Measurements from ENCODE around the gene ZNF646.
"Not testable (repeated sequence)": the region's sequence is repeated elsewhere in the genome, so short reads cannot be mapped to it uniquely, and the experiment has no call there.

The ZNF646 gene

DNA sequence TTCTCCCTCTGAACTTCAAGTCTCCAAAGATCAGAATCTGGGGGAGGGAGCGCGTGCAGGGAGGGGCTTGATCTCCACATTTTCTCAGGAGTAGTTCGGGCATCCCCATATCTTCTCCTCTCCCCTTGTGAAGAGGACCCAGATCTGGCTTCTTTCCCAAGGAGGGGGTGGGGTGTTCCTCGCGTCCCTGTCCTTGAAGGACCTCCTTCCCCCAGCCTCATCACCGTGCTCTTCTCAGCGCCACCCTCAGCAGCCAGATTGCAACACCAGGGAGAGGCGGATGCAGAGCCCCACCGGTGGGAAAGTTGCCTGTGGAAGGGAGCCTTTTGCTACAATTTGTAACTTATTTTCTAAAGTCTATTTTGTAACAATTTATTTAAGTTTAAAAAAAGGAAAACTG is 8.9 kb downstream of the ZNF646 start:
- DNase-seq (ENCODE audit: extremely low read depth in 1 of 2, low read depth in 1 of 2): no peak

DNA sequence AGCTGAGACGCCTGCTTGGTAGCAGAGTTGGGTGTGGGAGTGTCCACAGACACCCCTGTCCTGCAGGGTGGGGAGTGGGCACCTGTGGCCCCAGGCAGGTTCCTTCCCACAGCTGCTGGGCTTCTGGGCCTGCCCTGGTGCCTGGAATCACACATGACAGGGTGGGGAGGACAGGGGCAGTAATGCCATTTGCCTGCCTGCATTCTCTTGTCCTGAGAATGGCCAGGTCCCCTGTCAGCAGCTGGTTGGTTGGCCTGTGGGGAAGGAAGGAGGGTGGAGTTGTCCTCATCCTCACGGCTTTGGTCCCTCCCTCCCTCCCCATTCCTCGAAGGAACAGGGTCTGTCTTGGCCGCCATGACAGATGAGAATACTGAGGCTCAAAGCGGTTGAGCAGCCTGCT is 9.3 kb downstream of the ZNF646 start:
- no peak for DNase-seq (ENCODE audit: extremely low read depth in 1 of 2, low read depth in 1 of 2)

DNA sequence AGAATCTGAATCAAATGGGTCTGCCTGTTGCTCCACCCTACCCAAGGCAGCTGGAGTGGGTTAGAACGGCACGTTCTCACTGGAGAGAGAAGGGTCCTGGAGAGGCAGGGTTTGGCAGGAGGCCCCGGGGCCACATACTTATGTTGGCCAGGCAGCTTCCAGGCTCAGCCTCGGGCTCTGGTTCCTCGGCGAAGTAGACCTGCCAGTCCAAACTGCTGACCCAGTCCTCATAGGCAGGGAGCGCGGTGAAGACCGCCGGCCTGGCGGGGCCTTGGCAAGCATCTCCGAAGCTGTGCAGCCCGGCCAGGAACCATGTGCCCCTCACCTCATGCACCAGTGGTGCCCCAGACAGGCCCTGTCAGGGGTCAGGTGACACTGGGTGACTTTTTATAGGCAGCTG is 9.8 kb downstream of the ZNF646 start:
- no peak for DNase-seq (ENCODE audit: extremely low read depth in 1 of 2, low read depth in 1 of 2)

DNA sequence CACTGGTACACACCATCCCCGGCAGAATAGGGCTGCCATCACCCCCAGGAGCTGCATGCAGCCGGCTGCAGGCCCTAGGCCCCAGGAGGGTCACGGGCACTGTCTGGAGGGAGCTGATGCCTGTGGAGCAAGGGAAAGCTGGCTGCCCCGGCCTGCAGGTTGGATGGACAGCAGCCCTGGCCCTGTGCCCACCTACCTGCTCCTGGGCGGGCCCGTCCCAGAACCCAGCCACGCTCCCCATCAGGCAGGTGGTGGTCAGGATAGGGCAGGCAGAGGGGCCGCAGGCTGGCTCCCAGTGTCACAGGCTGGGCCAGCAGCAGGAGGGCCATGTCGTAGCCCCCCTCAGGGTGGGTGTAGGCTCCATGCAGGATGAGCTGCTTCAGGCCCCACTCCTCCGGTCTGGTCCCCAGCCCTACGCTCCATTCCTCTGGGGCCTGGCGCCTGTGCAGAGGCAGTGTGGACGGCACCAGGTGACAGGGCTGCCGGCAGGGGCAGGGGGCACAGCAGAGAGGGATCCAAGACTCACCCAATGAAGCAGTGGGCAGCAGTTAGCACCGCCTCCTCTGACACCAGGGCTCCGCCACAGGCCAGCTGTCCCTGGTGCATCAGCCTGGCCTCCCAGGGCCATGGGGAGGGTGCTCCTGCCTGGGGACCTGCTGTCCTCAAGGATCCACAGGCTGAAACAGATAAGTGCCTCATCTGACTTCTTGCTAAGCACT is 10.5 kb downstream of the ZNF646 start:
- DNase-seq (ENCODE audit: extremely low read depth in 1 of 2, low read depth in 1 of 2): no peak

DNA sequence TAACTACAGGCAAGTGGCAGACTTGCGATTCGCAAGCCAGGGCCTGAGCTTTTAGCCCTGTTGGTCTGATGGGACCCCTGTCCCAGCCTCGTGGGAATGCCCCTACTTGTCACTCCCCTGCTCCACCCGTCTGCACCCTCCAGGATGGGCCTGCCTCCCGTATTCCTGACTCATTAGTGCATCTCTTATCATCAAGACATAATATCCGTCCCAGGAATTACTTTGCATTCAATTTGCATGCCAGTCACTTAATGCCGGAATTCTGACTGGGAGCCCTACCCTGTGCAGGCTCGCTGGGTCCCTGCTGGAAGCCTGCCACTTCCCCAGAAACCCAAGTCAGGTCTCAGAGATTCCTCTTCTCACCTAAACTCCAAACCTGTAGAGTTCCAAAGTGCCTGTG is 11.2 kb downstream of the ZNF646 start:
- no peak for DNase-seq (ENCODE audit: extremely low read depth in 1 of 2, low read depth in 1 of 2)

DNA sequence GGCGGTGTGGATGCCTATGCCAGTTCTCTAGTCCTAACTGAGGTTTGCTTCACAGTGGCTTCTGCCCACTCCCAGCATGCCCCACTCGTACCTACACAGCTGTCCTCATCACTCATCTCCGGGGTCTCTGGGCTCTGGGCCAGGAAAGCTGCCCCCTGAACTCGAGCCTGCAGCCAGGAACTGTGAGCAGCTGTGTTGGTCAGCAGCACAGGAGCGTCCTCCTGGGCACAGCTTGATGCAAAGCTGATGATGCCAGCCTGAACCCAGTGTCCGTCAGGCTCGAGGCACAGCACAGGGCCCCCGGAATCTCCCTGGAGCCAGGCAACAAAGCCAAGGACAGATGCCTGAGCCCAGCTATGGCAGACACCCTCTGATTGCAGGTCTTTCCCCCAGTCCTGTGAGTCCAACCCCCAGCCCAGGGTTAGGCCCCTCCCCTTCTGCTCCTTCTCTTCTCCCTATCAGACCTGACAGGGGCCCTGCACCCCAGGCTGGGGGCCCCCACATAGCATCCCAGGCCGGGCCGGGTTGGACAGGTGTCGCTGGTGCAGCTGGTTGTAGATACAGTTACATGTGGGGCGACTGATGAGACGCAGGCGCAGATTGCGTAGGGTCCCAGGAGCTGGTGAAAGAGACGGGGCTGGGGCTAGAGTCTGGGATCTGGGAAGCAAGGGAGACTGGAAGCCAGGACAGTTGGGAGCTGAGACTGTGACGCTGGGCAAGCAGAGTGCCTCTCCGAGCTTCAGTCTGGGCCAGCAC is 11.8 kb downstream of the ZNF646 start:
- DNase-seq (ENCODE audit: extremely low read depth in 1 of 2, low read depth in 1 of 2): no peak

DNA sequence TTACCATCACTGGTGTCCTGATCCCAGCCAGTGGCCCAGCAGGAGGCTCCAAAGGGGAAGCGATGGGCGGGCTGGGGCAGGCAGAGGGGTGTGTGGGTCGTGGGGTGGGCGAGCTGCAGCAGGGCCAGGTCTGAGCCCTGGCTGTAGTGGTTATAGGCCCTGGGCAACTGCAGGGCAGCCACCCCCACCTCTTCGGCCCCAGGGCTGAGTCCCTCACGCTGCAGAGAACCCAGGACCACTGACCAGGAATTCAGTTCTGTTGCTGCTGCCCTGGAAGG is 12.3 kb downstream of the ZNF646 start:
- no peak for DNase-seq (ENCODE audit: extremely low read depth in 1 of 2, low read depth in 1 of 2)

DNA sequence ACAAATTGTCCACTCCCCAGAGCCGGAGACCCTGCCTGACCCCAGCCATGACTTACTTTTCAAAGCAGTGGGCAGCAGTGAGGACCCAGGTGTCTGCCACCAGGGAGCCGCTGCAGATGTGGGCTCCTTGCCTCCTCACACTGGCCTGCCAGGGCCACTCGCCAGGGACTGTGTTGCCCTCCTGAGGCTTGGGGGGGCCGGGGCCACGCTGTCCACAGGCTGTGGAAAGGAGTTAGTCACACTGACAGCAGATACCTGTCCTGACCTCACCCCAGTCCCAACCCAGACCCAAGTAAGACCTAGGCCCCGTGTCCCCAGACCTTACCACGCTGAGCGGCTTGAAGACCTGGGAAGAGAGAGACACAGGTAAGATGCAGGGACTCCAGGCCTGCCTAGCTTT is 13.3 kb downstream of the ZNF646 start:
- no peak for DNase-seq (ENCODE audit: extremely low read depth in 1 of 2, low read depth in 1 of 2)

DNA sequence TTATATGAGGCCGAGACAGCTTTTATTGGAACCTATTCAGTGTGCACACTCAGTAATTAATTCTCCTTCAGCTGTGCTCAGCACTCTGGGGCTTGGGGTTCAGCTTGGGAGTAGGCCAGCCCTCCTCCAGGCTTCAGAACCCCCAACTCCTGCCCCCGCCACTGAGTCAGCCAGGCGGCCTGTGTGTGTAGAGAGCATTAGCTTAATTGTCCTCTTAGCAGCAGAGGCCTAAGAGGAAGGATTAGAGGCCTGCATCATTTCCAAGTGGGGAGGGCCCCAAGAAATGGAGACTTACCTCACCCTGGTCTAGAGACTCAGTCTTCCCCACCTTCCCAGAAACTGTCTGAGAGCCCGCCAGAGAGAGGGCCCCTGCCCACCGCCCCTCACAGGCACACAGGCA is 13.7 kb downstream of the ZNF646 start:
- no peak for DNase-seq (ENCODE audit: extremely low read depth in 1 of 2, low read depth in 1 of 2)

DNA sequence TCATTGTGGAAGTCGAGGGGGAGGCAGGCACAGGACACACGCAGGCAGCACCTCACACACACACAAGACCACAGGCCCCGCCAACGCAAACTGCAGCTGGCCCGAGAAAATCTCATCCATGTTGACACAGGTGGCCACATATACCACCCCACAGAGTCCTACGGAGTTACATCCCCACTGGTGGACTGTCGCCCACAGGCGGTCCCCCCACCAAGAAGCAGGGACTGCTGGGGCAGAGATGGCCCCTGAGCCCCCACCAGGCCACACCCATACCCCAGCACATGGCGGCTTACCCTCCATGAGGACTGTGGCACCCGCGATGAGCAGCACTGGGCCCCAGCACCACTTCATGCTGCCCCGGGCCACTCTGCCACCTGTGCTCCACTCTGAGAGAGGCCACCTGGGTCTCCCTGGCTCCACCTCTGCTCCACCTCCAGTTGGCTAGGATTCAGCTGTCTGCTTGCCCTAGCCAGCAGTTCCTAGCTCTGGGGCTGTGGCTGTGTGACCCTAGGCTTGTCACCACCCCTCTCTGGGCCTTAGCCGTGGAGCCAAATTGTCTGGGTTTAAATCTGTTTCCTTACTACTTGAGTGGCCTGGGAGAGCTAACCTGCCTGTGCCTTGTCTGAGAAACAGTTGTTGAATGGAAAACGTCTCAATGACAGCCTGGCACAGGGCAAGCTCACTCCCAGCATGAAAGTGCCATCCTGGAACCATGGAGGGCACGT is 14.4 kb downstream of the ZNF646 start, which contains the start of gene PRSS53:
Gene PRSS53 (minus strand): TSS at position 485 of the 725 bp plus-strand sequence. CDS start 134 bp downstream, at position 351.
- no peak for DNase-seq (ENCODE audit: extremely low read depth in 1 of 2, low read depth in 1 of 2)

DNA sequence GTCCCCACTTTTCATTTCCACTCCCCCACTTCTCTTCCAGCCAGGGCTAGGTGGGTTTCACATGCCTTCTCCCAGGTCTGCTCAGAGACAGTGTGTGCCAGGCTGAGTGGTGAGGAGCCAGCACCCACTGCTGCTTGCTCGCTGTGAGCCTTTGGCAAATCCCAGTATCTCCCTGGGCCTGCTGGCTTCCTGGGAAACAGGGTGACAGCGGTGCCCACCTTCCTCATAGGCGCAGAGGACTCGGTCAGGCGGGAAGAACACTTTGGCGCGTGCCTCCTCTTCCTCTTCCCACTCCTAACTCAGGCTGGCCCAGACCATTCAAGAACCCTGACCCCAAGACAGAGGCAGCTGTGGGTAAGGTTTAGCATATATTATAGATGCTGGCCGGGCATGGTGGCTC is 15.0 kb downstream of the ZNF646 start:
- DNase-seq (ENCODE audit: extremely low read depth in 1 of 2, low read depth in 1 of 2): no peak

DNA sequence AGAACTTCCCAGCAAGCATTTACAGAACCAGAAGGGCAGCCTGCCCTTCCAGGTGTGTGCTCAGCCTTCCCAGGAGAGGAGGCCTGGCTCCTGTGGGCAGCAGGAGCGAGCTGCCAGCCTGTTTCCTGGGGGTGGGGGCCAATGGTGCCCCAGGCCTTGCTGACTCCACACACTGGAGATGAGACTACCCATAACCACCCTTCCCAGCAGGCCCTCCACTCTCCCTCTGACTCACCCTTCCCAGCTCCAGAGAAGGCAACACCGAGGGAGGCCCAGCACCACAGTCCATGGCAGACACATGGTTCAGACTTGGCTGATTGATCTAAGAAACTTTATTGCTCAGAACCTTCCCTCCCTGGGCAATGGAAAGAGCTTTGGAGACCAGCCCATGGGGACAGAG is 16.3 kb downstream of the ZNF646 start:
- DNase-seq (ENCODE audit: extremely low read depth in 1 of 2, low read depth in 1 of 2): no peak

DNA sequence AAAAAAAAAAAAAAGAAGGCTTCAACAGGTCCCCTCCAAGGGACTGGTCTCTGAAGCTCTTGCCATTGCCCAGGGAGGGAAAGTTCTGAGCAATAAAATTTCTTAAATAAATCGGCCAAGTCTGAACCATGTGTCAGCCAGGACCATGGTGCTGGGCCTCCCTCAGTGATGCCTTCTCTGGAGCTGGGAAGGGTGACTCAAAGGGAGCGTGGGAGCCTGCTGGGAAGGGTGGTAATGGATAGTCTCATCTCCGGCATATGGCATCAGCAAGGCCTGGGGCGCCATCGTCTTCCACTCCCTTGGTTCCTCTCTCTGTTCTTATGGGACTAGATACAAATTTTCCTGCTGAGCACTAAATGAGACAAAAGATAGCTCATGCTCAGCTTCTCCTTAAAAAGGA is 18.1 kb downstream of the ZNF646 start:
- no peak for DNase-seq (ENCODE audit: extremely low read depth in 1 of 2, low read depth in 1 of 2)

DNA sequence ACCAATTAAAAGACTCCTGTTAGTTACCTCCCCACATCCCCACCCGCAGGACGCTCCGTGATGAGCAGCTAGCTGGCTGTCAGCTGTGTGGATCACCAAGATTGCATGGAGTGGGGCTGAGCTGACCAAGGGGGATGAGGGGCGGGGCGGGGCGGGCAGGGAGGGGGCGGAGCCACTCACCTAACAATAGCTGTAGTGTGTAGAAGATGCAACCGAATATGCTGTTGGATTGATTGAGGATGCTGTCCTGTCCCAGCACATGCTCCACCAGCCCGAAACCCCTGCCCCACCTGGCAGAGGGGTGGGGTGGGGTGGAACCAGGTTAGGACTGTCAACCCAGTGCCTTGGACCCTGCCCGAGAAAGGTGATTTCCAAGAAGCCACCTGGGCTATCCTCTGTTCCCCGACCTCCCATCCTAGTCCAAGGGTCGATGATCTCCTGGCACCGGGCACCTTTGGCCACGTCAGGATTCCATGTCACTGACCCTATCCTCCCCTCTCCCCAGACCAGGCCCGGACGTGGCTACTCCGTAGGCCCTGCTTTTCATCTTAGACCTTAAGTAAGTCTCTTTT is 19.0 kb downstream of the ZNF646 start:
- no peak for DNase-seq (ENCODE audit: extremely low read depth in 1 of 2, low read depth in 1 of 2)

DNA sequence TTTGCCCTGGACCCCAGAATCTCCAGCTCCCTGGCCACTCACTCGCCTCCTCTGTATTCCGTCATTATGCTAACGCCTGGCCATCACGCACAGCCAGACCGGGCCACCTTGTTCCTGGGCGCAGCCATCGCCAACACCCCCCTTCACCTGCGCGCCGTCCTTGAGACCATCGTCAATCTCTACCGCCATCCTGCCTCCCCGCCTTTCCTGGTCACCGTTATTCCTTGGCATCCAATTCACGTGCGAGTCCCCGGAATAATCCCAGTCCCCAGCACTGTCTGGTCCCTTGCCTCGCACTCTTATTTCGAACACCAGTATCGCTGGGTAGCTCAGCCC is 19.8 kb downstream of the ZNF646 start:
- DNase-seq (ENCODE audit: extremely low read depth in 1 of 2, low read depth in 1 of 2): no peak

DNA sequence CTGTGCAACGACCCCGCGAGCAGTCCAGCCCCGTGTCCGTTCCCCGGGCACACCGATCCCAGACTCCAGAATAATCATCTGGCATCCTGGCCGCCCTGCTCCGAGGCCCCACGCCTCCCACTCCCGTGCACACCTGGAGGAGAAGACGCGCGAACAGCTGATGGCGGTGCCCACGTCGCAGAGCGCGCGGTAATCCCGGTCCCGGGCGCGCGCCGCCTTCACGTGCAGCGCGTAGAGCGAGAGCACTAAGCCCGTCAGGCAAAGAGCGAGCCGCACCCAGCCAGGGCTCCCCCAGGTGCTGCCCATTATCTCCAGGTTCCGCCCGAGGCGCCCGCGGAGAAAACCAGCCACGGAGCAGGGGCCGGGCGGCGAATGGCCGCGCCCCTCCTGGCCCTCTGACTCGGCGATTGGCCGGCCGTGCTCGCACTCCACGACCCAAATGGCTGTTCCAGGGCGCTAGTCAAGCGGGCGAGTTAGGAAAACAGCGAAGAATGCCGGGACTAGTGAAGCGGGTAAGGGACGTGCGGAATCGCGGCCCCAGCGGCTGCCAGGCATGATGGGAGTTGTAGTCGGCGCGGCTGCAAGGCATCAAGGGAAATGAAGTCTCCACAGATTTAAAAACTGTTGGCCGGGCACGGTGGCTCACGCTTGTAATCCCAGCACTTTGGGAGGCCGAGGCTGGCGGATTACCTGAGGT is 20.4 kb downstream of the ZNF646 start, which contains the start of gene VKORC1:
Gene VKORC1 (minus strand): TSS at position 374 of the 697 bp plus-strand sequence. CDS start 68 bp downstream, at position 306.
- peak; percentile 86 to 92 for DNase-seq (ENCODE audit: extremely low read depth in 1 of 2, low read depth in 1 of 2)

DNA sequence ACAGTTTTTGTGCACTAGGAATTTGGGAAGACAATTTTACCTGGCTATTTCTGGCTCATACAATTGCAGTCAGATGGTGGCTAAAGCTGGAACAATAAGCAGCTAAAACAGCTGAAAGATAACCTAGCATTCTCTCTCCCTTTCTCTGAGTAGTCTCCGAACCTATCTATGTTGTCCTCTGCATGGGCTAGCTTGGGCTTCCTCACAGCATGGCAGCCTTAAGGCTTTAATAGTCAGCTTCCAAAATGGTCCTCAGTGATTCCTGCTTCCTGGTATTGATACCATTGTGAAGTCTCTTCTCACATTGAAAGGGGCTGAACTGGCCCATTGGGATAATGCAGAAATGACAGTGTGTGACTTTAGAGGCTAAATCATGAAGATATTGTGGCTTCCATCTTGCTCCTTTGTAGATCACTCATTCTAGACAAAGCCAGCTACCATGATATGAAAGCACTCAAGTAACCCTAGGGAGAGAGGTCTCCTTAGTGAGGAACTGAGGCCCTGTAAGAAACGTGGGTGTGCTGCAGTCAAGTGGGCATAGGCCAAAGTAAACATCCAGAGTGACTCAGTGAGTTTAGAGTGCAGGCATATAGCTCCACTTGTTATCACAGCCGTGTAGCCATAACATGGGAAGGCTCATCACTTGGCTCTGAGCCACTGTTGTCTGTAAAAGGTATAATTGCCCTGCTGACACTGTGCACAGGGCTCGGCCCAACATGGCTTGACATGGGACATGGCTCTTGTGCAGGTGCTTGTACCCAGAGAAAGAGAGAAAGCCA is 25.8 kb downstream of the ZNF646 start:
- no peak for DNase-seq (ENCODE audit: extremely low read depth in 1 of 2, low read depth in 1 of 2)

DNA sequence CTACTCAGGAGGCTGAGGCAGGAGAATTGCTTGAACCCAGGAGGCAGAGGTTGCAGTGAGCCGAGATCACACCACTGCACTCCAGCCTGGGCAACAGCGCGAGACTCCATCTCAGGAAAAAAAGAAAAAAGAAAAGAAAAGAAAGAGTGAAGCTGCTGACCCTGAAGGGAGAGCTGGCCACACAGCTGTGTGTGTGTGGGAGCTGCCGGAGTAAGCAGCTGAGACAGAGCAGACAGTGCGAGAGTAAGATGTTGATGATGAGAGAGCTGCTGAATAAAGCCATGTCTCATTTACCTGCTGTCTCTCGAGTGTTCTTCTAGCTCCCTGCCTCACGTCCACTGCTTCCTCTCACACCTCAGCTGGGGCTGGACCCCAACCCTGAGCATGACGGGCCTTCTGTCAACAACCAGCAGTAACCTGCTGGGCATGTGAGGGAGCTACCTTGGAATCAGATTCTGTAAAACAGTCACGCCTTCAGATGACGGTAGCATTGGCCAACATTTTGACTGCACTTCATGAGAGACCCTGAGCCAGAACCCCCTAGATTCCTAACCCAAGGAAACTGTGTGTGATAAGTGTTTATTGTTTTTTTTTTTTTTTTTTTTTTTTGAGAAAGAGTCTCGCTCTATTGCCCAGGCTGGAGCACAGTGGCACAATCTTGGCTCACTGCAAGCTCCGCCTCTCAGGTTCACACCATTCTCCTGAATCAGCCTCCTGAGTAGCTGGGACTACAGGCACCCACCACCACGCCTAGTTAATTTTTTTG is 26.8 kb downstream of the ZNF646 start:
- not testable (repeated sequence) for DNase-seq (ENCODE audit: extremely low read depth in 1 of 2, low read depth in 1 of 2)

DNA sequence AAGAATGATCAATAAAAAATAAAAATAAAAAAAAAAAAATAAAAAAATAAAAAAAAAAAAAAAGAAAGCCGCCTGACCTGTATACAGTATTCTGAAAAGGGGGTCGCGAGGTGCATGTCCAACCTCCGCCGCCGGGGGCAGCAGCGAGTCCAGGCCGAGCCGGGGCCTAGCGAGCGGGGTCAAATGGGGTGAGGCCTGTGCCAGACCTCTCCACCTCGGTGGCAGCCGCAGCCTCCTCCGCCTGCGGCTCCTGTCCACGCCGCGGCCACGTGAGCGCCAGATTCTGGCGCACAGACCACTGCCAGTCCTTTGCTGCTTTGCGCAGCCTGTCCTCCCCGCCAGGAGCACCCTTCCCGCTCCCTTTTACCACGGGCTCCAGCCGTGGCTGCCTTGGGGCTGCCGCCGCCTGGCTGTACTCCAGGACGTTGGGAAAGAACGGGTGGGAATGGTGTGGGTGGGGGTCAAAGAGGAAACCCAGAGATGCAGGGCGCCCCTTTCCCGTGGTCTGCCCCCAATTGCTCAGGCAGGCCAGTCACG is 31.5 kb downstream of the ZNF646 start:
- peak; percentile 71 to 77 for DNase-seq (ENCODE audit: extremely low read depth in 1 of 2, low read depth in 1 of 2)

Data from stimulated activated CD8-positive, alpha-beta memory T cell treated with anti-CD3 and anti-CD28 coated beads, Interleukin-7, amount 100 ng/mL, for 48 hours (primary cell).